Breast epithelium (tissue), 3 donors: ENCODE results near the gene DGKE.

ENCODE experiments used
- POLR2A ChIP-seq: fragments of 450-650 bp; IDR thresholded peaks from one replicate; pipeline ENCODE4 v1.6.1; 2016; ENCODE audit warnings: antibody characterized with exemption, mild to moderate bottlenecking, moderate library complexity
- POLR2AphosphoS5 ChIP-seq, 3 donors: sonication (generic); formaldehyde crosslinking; IDR thresholded peaks; one replicate each; pipeline ENCODE4 v1.6.1; 2017; ENCODE audit warnings: antibody characterized with exemption in 3 of 3
- TF ChIP-seq, protein P1 (sequence below), 3 donors: fragments of 450-650 bp; IDR thresholded peaks; one replicate each; pipeline ENCODE4 v1.5.1; 2016 to 2017; ENCODE audit warnings: antibody characterized with exemption in 3 of 3, mild to moderate bottlenecking in 3 of 3, moderate library complexity in 3 of 3

DNA sequence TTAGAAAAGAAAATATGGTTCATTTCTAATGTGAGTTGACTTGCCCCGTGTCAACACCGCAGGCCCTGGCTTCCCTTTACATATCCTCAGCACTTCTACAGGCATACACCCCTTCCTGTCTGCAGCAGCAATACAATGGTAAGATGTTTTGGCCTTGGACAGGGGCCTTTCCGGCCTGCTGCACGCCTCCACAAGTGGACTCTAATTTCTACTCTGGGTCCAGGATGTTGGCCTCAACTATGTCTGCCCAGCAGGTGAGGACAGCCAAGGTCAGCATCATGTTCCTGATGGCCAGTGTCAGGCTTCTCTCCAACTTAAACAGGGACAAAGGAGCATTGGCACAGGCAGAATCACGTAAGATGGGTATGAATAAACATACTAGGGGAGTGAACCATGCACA lies 11.2 kb upstream of the DGKE start:
- TF ChIP-seq POLR2AphosphoS5 (IDR thresholded peaks at IDR 0.05) (no peak), POLR2A (no peak)
- TF ChIP-seq, protein P1, sequence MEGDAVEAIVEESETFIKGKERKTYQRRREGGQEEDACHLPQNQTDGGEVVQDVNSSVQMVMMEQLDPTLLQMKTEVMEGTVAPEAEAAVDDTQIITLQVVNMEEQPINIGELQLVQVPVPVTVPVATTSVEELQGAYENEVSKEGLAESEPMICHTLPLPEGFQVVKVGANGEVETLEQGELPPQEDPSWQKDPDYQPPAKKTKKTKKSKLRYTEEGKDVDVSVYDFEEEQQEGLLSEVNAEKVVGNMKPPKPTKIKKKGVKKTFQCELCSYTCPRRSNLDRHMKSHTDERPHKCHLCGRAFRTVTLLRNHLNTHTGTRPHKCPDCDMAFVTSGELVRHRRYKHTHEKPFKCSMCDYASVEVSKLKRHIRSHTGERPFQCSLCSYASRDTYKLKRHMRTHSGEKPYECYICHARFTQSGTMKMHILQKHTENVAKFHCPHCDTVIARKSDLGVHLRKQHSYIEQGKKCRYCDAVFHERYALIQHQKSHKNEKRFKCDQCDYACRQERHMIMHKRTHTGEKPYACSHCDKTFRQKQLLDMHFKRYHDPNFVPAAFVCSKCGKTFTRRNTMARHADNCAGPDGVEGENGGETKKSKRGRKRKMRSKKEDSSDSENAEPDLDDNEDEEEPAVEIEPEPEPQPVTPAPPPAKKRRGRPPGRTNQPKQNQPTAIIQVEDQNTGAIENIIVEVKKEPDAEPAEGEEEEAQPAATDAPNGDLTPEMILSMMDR (IDR thresholded peaks at IDR 0.05), result no peak
